HG02798 (cell line): Measurements from ENCODE around the gene TMEM114.

Experiments
- ATAC-seq: cut with Tn5 transposase; IDR thresholded peaks from one replicate; pipeline ENCODE4 v1.9.1; 2021; ENCODE audit warnings: mild to moderate bottlenecking; ENCODE audit not compliant: unreplicated experiment, poor library complexity

Gene TMEM114

DNA sequence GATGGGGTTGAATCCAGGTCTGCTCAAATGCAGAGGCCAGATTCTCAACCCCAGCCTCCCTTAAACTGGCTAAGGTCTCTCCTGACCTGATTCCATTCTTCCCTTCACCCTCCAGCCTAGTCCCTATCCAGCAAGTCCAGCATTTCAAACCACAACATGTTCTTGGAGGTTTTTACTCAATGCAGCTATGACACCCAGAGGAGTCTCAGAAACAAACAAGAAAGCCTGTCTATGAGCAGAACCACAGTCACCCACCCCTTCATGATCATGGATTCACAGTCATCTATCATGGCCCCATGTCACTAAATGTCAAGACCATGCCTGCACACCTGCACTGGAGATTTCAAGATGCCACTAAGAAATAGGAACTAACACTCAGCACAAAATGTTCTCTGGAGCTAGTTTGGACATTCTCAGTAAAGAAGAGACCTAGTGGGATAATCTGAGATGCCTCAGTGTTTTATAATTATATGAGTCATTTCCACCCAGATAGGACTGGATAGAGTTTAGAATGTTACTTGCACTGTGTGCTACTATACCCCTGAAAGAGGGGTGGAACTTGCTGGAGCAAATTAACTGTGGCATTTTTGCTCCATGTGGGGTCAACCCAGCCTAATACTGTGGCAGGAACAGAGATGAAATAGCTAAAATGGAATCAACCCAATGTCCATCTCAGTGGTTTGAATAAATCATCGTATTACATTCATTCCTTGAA lies 21.7 kb upstream of the TMEM114 start:
- no peak for ATAC-seq

- no peak for ATAC-seq
These were observed 20.8 kb upstream of the TMEM114 start for GRCh38 chr16:8611122-8611521.

GRCh38 chr16:8607214-8607613 lies 16.9 kb upstream of the TMEM114 start:
- no peak for ATAC-seq

DNA sequence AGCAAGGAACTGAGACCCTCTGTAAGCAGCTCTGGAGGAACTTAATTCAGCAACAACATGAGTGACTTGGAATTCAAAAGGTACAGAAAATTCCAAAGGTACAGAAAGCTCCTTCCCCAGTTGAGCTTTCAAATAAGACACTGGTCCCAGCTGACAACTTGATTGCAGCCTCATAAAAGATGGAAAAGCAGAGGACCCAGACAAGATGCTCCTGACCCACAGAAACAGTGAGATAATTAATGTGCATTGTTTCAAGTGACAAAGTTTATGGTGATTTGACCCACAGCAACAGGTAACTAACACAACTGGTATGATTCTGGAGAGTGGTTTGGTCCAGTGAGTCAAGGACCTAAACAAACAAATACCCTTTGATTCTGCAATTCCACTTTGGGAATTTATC lies 15.2 kb upstream of the TMEM114 start:
- ATAC-seq = no peak

DNA sequence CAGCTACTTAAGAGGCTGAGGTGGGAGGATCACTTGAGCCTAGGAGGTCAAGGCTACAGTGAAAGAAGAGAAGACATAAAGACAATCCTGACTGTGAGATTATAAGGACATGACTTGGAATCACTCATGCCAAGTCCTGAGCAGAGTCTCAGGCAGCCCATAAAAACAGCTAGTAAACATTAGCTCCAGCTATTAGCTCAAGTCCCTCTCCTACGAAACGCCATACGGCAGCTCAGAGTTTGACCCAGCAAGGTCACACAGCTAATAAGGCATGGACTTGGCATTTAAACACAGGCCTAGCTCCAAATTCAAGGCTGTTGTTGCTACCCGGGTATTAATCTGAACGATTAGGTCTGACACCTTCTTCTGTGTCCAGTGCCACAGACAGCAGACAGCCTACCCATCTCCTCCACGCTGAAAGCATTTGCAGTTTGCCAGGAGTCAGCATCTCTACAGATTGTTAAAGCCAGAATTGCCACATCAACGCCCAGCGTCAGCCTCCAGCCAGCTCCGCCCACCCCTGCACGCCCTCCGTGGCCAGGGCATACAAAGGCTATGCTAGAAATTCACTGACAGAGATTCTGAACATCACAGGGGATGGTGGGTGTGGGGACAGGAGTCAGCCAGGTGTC lies 9.9 kb upstream of the TMEM114 start:
- no peak for ATAC-seq

DNA sequence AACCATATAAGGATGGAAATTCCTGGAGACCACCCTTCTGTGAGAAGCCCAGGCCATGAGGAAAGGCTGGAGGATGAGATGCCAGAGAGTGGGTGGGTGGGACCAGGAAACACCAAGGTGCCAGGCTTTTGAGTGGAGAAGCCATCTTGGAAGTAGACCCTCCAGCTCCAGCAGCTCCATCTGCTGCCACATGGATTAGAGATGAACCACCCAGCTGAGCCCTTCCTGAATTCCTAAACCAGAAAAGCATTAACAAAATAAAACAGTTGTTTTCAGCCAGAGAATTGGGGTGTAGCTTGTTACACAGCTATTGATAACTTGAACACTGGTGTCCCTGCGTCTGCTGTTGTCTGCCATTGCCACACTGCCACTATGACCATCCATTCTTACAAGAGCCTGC lies 6.3 kb upstream of the TMEM114 start:
- no peak for ATAC-seq

DNA sequence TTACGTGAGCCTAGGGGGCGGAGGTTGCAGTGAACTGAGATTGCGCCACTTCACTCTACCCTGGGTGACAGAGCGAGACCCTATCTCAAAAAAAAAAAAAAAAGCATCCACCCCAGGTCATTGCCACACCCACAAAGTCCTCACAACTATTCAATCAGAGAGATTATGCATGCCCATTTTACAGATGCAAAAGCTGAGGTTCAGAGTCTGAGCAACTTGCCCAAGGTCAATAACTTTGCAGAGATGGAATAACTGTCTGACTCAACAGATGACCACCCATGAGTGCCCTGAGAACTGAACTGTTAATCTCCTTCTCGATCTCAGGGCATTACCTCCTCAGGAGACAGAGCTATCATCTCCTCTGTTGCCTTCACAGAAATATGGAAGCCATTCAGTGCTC lies 5.5 kb upstream of the TMEM114 start:
- no peak for ATAC-seq

DNA sequence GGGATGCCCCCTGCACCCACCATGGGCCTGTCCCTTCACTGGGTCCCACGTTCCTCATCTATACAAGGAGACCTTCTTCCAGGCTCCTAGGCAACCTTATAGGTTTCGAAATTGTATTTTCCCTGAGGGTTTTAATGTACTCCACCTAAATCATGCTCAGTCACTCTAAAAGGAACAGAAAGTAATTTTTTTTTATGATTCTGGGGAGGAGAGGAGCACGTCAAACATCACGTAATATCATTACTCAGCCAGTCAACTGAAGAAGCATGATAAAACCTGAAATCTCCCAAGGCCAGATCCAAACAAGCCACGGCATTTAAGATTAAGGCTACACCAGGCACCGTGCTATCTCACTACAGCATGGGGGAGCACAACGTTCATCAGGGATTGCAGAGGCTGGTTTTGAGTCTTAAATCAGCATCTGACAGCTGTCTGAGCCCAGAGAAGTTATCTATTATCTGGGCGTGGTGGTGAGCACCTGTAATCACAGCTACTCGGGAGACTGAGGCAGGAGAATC lies 3.9 kb upstream of the TMEM114 start:
- ATAC-seq = no peak

GRCh38 chr16:8591451-8591850 lies 1.1 kb upstream of the TMEM114 start:
- ATAC-seq = no peak

DNA sequence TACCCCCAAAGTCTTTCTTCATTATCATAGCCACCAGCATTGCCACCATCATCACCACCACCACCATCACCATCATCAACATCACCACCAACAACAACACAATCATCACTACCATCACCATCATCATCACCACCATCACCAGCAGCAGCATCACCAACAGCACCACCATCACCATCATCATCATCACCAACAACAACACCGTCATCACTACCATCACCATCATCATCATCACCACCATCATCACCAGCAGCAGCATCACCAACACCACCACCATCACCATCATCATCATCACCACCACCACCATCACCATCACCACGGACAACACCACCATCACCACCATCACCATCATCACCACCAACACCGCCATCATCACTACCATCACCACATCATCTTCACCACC lies 500 bp upstream of the TMEM114 start:
- no peak for ATAC-seq

DNA sequence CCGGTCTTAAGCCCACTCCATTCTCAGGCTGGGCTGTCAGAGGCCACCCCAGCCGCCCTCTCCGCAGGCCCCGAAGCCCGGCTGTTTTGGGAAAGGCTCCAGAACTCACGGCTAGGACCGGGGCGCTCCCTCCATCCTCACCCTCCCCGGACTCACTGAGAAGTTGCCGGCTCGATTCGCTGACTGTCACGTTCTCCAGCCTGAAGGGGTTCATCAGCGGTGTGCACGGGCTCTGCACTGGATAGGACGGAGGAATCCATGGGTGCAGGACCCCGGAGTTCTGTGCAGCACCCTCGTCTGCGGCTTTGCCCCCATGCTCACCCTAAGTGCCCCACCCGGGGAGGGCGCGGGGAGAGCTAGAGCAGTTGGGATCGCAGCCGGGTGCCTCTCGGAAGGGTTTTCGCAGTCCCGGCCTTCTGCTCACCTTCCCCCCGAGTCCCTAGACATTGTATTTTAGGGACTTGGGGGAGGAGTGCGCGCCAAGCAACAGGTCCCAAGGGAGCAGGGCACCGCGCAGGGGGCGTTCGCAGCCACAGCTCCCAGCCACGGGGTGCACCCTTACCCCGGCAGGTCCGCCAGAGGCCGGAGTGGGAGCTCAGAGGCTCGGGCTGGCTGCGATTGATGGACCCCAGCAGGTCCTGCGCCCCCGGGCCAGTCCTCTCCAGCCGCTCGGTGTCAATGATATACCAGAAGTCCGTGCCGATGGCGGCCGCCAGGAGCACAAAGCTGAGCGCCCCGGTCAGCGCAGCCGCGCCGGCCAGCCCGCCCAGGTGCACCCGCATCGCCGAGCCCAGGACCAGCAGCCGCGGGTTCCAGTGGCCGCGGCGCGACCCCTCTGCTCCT lies 1.0 kb downstream of the TMEM114 start:
- ATAC-seq = no peak

DNA sequence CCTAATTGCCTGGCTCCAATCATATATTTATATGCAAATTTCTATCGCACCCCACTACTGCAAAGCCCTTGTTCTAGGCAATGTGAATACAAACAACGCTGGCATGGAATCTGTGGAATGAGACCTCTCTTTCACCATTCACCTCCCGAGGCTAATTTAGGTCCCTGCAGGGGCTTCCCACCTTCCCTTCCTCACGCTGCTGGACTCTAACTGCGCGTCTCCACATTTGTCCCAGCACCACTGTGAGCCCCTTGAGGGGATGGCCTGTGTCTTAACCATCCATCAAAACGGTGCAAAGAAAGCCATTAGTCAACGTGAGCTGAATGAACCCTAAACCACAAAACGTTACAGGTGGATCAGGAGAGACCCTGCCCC lies 1.6 kb downstream of the TMEM114 start:
- no peak for ATAC-seq

DNA sequence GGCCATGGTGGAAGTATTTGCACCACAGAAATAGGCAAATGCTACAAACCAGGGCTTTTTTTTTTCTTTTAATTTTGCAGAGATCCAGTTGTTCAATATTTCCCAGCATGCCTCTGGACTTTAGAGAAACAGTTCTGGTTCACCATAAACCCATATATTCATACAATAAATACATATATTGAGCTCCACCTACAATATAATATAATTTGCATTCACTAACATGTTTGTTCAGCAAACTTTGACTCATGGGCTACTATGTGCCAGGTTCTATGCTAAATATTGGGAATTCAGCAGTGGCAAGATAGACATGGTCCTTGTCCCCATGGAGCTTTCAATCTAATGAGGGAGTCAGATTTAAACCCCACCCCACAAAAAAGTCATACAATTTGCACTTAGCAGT lies 3.2 kb downstream of the TMEM114 start:
- no peak for ATAC-seq

DNA sequence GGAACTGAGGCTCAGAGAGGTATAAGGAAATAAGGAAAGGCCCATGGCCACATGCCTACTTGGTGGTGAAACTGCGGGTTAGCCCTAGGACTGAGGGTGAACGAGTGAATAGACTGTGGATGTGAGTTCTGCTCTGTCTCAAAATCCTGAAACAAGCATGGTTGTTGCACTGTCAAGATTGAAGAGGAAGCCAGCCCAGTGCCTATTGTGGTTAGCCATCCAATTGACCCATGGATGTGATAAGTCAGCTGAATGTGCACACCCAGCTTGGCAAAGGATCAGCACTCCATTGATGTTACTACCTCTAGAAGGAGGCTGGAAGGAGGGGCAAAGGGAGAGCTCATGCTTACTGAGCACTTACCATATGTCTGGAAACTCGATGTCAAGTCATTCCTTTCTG lies 4.5 kb downstream of the TMEM114 start:
- no peak for ATAC-seq

- ATAC-seq = no peak
These were observed 5.3 kb downstream of the TMEM114 start for GRCh38 chr16:8585041-8585440.

DNA sequence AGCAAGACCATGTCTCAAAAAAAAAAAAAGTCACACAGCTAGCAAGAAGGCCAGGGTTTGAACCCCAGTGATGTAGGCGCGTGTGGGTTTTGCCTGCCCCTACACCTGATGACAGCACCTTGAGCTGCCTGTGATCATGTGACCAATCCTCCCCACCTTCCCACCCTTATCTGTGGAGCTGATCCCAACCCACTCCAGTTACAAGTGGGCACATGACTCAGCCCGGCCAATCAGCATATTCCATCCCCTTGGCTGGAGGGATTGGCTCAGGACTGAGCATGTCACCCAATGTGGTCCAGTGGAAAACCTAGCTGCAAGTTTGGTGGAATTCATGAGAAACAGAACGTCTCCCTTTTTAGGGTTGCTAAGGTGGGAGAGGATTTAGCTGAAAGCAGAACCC lies 6.6 kb downstream of the TMEM114 start:
- ATAC-seq = no peak

- ATAC-seq = no peak
These were observed 7.1 kb downstream of the TMEM114 start for GRCh38 chr16:8583199-8583598.

GRCh38 chr16:8581831-8582580 lies 8.3 kb downstream of the TMEM114 start:
- no peak for ATAC-seq

GRCh38 chr16:8579559-8579958 lies 10.8 kb downstream of the TMEM114 start:
- ATAC-seq = no peak

DNA sequence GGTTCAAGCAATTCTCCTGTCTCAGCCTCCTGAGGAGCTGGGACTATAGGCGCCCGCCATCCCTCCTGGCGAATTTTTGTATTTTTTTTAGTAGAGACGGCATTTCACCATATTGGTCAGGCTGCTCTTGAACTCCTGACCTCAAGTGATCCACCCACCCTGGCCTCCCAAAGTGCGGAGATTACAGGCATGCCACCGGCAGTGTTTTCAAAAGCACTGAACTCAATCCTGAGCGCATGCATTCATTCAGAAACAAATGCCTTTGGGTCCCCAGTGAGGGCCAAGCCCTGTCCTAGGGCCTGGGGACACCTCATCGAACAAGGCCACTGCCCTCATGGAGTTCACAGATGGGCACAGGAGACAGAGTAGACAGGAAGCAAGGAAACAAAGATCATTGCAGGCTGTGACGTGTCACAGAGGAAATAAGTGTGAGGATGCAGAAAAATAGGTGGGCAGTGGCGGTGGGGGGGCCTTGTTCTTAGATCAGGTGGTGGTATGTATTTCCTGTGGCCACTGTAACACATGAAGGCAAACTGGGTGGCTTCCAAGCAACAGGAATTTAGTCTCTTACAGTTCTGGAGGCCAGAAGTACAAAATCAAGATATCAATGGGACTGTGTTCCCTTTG lies 12.5 kb downstream of the TMEM114 start:
- no peak for ATAC-seq
